MM.1S (cell line): Measurements from ENCODE around the gene BID.

Experiments used
- CTCF ChIP-seq: fragments of 300-600 bp; sonication (generic); IDR thresholded peaks from 2 replicates; pipeline ENCODE4 v1.5.1; 2016; ENCODE audit warnings: antibody characterized with exemption, low read length, mixed read lengths
- EZH2 ChIP-seq: fragments of 300-600 bp; sonication (generic); optimal IDR thresholded peaks from 2 replicates; pipeline ENCODE3; 2017; ENCODE audit warnings: low read depth, mild to moderate bottlenecking, antibody characterized with exemption, low read length, mixed read lengths
- EZH2phosphoT487 ChIP-seq: fragments of 300-600 bp; sonication (generic); IDR thresholded peaks from 2 replicates; pipeline ENCODE4 v1.6.1; 2018; ENCODE audit warnings: antibody characterized with exemption, low read length

- TF ChIP-seq CTCF, result no peak
- TF ChIP-seq EZH2, result no peak
- no peak for TF ChIP-seq EZH2phosphoT487
Observed at GRCh38 chr22:17811119-17811518, 36.9 kb upstream of the BID start.
